Activated CD8-positive, alpha-beta memory T cell treated with anti-CD3 and anti-CD28 coated beads for 4 hours (primary cell): ENCODE measurements around the gene E2F6.

Experiments
- DNase-seq, 2 donors: peaks; one replicate each; pipeline ENCODE4 v3.0.0-alpha.2; 2020; ENCODE audit warnings: low read depth in 2 of 2

Gene E2F6

GRCh38 chr2:11492720-11493119 is 26.8 kb upstream of the E2F6 start:
- DNase-seq = no peak

DNA sequence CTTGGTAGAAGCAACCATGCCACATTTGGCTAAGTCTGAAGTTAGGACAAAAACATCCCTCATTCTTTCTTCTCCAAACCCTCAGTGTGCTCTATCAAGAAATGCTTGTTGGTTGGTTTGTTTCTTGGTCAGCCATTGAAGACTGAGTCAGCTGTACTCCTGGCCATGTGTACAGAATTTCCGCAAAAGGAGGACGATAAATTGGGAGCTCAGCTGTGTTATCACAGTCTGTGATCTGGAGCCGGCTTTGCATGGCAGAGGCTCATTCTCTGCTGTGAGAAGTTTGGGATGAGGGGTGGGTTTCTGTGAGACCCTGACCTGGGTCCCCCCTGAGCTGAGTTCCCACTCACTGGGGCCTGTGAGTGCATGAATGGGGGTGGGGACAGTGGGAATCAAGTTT is 26.3 kb upstream of the E2F6 start:
- DNase-seq = no peak

- no peak for DNase-seq
Observed at GRCh38 chr2:11491348-11491933, 25.5 kb upstream of the E2F6 start.

- DNase-seq = no peak
Observed at GRCh38 chr2:11490194-11490593, 24.2 kb upstream of the E2F6 start.

DNA sequence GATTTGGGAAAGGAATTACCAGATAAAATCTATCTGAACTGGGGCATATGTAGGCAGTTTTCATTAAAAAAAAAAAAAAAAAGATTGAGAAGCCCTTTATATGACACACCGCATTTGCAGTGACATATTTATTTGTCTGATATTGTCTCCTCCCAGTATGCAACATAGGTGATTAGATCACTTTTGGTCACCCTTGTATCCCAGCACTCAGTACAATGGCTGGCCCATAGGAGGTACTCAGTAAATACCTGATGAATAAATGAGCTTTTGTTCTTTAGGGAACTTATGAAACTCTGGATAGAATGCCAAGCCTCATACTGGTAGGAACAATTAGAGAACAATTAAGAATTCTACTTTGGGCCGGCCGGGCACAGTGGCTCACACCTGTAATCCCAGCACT is 22.8 kb upstream of the E2F6 start:
- no peak for DNase-seq

DNA sequence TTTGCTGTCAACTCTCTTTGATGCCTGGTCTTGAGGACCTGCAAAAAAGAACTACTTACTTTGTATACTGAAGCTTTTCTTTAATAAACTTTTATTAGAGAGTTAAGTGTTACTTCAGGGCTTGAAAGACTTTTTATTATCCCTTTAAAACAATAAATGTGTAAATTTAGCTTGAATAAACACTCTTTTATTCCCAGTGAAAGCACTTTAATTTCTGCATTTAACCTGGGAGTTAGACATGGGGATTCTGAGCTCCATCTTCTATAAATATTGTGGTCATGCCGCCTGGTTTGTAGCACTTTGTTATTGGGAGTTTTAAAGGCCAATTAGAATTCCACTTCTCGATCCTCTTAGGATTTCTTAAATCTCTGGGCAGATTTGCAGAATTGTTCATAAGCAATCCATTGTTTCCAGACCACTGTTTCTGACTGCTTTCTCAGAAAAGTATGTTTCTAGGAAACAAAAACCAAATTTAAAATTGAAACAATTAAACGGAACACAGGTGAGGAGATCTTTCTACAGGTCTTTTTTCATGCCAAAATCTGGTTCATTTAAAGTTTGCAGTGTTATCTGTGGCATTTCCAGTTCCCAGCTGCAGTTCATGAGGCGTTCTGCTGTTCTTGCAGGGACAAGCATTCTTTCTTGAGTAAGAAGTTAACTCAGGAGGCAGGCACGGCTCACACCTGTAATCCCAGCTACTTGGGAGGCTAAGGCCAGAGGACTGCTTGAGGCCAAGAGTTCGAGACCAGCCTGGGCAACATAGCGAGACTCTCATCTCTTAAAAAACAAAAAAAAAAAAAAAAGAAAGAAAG is 18.1 kb upstream of the E2F6 start:
- DNase-seq = no peak

GRCh38 chr2:11482473-11483035 is 16.6 kb upstream of the E2F6 start:
- no peak for DNase-seq

DNA sequence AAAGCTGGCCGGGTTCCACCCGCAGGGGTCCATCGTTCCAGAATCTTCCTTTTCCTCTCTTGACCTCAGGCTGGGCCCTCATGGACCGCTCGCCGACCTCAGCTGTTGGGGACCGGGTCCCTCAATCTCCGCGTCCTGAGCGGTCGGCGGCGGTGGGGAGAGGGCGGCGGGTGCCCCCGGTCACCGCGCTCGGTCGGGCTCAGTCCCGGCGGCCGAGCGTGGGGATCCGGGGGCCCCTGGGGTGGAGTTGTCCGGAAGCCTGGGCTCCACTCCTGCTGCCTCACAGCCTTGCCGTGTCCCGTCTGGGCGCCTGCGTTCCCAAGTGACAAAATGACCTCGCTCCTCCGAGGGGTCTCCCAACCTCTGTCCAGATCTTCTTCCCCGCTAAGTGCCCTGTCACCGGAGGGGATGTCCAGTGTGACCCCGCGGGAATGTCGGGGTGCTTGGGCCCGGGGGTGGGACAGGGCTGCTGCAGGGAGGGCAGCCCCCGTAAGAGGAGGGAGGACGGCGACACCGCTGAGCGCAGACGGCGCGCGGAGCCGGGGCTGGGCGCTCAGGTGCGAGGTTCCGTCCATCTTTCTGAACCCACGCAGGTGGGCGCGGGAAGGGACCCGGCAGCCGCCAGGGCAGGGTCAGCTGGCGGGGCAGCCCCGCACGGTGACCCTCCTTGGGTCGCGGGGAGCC is 16.0 kb upstream of the E2F6 start:
- DNase-seq = no peak

- DNase-seq = no peak
Observed at GRCh38 chr2:11481426-11481788, 15.4 kb upstream of the E2F6 start.

DNA sequence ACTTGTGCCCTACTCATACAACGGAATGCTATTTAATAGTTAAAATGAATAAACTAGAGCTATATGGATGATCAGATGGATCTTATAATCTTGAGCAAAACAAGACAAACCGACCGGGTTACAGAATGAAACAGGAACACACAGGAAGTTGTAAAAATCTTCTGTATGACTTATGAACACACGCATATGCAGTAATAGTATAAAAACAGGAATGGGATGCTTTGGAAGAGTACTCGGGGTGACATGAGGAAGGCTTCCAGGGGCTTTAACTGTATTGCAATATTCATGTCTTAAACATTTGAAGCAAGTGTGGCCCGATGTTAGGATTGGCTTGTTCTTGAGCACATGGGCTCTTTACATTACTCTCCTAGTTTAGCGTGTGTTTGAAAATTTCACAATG is 14.9 kb upstream of the E2F6 start:
- no peak for DNase-seq

- no peak for DNase-seq
Observed at GRCh38 chr2:11480406-11480805, 14.4 kb upstream of the E2F6 start.

GRCh38 chr2:11478899-11479605 is 13.1 kb upstream of the E2F6 start:
- no peak for DNase-seq

DNA sequence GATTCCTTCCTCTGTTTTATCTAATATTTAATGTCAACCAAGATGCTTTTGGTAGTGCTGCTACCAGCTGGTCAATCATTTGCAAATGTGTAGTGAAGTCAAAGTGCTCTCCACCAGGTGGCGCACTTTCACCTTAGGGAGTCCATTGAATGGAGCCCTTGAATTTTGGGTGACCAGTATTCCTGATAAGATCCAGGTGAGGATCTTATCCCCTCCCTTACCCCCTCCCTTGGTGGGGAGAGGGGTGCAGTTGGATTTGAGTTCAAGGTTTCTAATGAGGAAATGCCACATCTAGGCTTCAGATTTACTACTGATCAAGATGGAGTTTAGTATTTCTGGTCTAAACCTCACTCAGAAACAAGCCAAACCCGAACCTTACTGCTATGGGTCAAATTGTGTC is 12.0 kb upstream of the E2F6 start:
- peak; percentile 59 to 64 for DNase-seq

DNA sequence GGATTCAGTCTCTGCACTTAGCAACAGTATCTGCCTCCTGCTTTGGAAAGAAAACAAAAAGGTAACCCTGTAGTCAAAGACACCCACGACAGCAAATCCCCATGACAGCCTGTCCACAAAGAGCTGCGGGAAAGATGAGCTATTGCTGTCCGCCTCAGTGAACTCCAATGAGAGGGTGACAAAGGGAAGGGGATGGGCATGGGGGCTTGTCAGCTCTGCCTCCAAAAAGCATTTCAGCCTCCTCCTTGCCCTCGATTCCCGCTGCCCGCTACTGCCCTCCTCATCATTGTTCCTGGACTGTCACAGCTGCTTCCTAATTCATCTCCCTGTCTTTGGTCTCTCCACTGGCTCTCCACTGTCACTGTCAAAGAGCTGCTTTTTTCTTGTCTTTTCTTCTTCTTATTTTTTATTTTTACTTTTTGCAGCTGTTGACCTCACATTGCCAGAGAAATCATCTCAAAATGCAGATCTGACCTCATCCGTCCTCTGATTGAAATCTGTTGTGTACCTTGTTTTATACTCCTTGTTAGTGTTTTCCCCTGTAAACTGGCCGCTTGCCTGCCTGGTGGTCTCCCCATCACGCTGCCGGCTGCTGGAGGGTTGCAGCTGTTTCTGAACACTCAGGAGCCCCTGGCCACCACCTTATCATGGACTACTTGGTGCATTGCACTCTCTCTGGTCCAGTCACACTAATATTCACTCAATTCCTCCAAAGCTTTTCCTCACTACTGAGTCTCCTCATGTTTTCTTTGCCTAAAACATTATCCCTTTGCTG is 7.9 kb upstream of the E2F6 start:
- no peak for DNase-seq

DNA sequence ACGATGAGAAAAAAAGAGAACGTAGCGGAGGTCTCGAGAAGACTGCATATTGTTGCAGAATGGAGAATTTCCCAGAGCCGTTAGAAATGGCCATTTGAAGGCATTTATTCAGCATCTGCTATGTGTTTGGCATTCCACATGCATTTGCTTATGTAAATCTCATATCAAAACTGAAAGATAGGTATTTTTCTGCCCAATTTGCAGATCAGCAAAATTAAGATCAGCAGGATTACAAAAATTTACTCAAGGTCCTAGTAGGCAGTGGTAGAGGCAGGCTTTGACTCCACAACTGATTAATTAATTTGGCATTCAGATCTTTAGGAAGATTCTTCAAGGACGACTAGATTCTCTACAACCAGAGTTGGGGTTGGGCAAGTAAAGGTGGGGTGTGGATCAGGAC is 1.8 kb upstream of the E2F6 start:
- DNase-seq = no peak

DNA sequence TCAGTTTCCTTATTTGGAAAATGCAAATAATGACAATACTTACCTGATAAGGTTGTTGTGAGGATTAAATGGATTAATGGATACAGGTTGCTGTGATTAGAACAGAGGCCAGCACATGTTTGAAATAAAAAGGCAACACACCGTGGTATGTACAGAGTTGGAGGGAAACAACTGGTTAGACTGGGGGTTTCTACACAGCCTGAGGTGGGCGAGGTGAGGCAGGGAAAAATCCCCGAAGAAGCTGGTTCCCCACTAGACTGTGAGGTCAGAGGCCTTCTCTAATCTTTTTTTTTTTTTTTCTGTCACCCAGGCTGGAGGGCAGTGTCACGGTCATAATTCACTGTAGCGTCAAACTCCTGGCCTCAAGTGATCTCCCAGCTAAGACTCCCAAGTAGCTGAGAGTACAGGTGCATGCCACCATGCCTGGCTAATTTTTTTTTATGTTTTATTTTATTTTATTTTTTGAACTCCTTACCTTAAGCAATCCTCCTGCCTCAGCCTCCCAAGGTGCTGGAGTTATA is 1.2 kb upstream of the E2F6 start:
- no peak for DNase-seq

DNA sequence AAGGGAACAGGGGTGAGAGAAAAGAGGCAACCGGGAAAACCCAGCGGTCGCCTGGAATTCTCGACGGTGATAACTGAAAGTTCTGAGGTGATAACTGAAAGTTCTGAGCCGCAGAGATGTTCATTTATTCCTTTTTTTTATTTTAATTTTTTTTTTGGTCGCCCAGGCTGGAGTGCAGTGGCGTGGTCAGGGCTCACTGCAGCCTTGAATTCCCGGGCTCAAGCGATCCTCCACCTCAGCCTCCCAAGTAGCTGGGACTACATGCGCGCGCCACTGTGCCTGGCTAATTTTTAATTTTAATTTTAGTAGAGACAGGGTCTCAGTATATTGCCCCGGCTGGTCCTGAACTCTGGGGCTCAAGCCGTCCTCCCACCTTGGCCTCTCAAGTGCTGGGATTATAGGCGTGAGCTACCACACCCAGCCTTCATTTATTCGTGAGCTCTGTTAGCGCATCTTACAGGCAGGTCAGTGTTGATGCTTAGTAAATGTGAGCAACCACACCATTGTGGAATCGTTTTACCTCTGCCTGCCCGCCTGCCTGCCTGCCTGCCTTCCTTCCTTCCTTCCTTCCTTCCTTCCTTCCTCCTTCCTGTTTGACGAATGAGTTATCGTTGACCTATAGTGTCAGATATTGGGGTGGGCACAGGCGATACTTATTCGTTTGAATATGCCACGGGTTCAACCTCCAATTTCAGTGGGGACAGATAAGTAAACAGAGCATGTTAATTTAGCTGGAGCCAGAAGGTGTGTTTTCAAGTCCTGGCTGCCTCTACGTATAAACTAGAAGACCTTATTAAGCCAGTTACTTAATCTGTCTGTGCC is 557 bp upstream of the E2F6 start:
- DNase-seq = no peak

DNA sequence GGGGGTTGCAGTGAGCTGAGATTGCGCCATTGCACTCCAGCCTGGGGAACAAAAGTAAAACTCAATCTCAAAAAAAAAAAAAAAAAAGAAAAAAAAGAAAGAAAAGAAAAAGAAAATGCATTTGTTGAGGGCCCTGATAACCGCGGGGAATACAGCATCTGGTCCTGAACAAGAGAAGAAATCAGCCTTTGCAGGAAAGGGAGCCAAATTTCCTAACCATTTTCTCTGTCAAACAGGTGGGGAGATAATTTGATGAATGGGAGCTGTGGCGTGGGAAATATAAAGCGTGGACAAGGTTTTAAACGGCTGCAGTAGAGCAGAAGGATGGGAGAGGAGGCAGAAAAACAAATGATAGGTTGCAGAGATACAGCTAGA is 864 bp downstream of the E2F6 start:
- DNase-seq = no peak

DNA sequence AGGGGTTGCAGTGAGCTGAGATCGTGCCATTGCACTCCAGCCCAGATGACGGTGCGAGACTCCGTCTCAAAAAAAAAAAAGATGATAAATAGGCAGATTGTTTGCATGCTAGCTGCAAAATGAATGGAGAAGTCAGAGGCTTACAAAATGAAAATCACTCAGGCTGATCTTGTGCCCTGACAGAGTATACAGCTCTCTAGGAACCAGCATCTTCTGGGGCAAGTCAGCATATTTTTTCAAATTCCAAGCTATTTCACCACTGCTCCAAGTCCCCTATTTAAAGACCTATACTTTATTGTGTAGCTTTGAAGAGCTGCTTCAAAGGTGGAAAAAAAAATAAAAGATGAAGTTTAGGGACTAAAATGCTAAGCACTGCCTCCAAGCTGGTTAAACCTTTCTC is 6.1 kb downstream of the E2F6 start:
- no peak for DNase-seq

DNA sequence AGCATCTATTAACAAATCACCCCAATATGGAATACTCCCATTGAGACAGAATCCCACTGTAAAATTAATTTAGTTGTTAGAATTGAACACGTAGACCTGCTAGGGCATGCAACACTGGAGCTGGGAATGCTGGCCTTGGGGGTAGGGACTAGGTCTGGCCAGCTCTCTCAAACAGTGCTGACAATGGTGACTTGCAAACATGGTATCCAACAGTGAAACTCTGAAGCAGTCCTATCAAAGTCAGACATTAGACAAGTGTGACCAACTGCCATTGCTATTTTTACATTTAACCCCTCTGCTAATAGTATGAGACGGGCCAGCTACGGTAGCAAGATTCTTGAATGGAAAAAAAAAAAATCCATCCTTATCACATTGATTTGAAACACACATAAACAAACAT is 7.2 kb downstream of the E2F6 start:
- no peak for DNase-seq
